Astrocyte (in vitro differentiated cells and primary cell): ENCODE data around the gene GCSAM.

Experiments
- CTCF ChIP-seq: IDR thresholded peaks from 2 replicates; pipeline ENCODE4 v1.5.1; 2011; ENCODE audit warnings: low read depth, mild to moderate bottlenecking, inconsistent platforms, low read length, moderate library complexity; ENCODE audit not compliant: insufficient read depth
- EZH2 ChIP-seq: IDR thresholded peaks from 2 replicates; pipeline ENCODE4 v1.6.1; 2012; ENCODE audit warnings: mild to moderate bottlenecking, low read length, inconsistent platforms; ENCODE audit not compliant: insufficient read depth

- TF ChIP-seq CTCF (no peak), EZH2 (no peak)
Observed at GRCh38 chr3:112115161-112115739, 17.8 kb downstream of the GCSAM start.
